K562 (cell line): Measurements from ENCODE around the gene PMF1.

Source experiments
- CHD1 ChIP-seq: fragments of 200-600 bp; sonication (generic); IDR thresholded peaks from one replicate; pipeline ENCODE4 v1.6.1; 2012; ENCODE audit warnings: mild to moderate bottlenecking, moderate library complexity, low read length, inconsistent platforms
- FOSL1 ChIP-seq: fragments of 200-800 bp; sonication (Bioruptor generic); conservative IDR thresholded peaks from 2 replicates; pipeline ENCODE4 v1.6.1; 2016; ENCODE audit warnings: missing genetic modification characterization, missing compliant biosample characterization
- NFRKB ChIP-seq: fragments of 450-650 bp; IDR thresholded peaks from 2 replicates; pipeline ENCODE4 v1.6.1; 2016; ENCODE audit warnings: low read depth
- POLR2B ChIP-seq: fragments of 450-650 bp; IDR thresholded peaks from 2 replicates; pipeline ENCODE4 v1.6.1; 2018; ENCODE audit warnings: low read depth; ENCODE audit not compliant: partially characterized antibody
- SMC3 ChIP-seq: conservative IDR thresholded peaks from 2 replicates; pipeline ENCODE4 v1.6.1; 2011; ENCODE audit warnings: low read depth, low read length, improper control_type of control experiment; ENCODE audit not compliant: insufficient read depth

GRCh38 chr1:156236164-156236563 is 23.4 kb downstream of the PMF1 start:
- TF ChIP-seq NFRKB (no peak), FOSL1 (tag) (no peak), CHD1 (no peak), POLR2B (no peak), SMC3 (no peak)
